ENCODE results near the gene GALNT13. TPM values are rescaled to one million over a fixed set of nuclear protein-coding genes. Genes with fewer than 3 reads are reported as not detected.

The GALNT13 gene
- total and polyA plus RNA-seq, 5 donors = 0.91 to 4.6 (median 3.6) TPM

- Histone ChIP-seq H3K4me3 (ENCODE audit: low read length) (no peak overlapping the region), H3K9me3 (ENCODE audit: control insufficient read depth, low read length) (no peaks in the 10 kb centered on the region), H3K27ac (ENCODE audit: low read length) (no peak overlapping the region), H3K4me1 (ENCODE audit: control insufficient read depth, insufficient read depth, low read length) (no peaks in the 10 kb centered on the region), H3K27me3 (ENCODE audit: control insufficient read depth, insufficient read depth) (no peaks in the 10 kb centered on the region)
- WGBS = 86% methylated on average over 4 of the region's 4 CpGs
- ATAC-seq (no peak), DNase-seq (no peak)
- intact Hi-C loops (cut with DNase I) = no loop called here
Measured at GRCh38 chr2:154484338-154485099, 612.8 kb downstream of the GALNT13 start.

GRCh38 chr2:154488801-154489200 lies 617.1 kb downstream of the GALNT13 start:
- no peaks in the 10 kb centered on the region for H3K9me3 ChIP-seq (ENCODE audit: control insufficient read depth, low read length)
- 82% methylated on average over 4 of the region's 4 CpGs for WGBS
- H3K27ac ChIP-seq (ENCODE audit: low read length) = no peak overlapping the region
- intact Hi-C loops (cut with DNase I) = no loop called here
- no peaks in the 10 kb centered on the region for H3K4me1 ChIP-seq (ENCODE audit: control insufficient read depth, insufficient read depth, low read length)
- DNase-seq (no peak), ATAC-seq (no peak)
- H3K27me3 ChIP-seq (ENCODE audit: control insufficient read depth, insufficient read depth) = no peaks in the 10 kb centered on the region
- no peak overlapping the region for H3K4me3 ChIP-seq (ENCODE audit: low read length)

GRCh38 chr2:154489266-154489858 lies 617.6 kb downstream of the GALNT13 start:
- DNase-seq = no peak
- intact Hi-C loops (cut with DNase I) = no loop called here
- no peak for ATAC-seq
- no peaks in the 10 kb centered on the region for H3K9me3 ChIP-seq (ENCODE audit: control insufficient read depth, low read length)
- H3K4me1 ChIP-seq (ENCODE audit: control insufficient read depth, insufficient read depth, low read length) = no peaks in the 10 kb centered on the region
- H3K27ac ChIP-seq (ENCODE audit: low read length) = no peak overlapping the region
- WGBS = 91% methylated on average over 3 of the region's 3 CpGs
- H3K27me3 ChIP-seq (ENCODE audit: control insufficient read depth, insufficient read depth) = no peaks in the 10 kb centered on the region
- H3K4me3 ChIP-seq (ENCODE audit: low read length) = no peak overlapping the region

DNA sequence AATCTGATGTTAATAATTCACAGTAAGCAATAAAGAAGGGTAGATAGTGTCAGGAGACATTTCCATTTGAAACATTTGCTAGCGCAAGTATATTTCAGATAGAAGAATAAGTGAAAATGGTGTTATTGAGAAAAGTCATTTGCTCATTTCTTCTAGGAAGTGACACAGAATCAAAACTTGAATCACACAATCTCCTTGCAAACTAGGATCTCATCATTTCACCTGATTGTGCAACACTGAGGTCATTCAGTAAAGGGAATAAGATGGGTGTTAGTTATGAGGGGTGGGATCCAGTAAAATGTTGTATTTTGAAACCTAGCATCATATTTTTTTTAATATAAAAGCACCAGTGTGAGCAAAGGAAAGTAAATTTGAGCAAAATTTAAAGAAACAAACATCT lies 618.8 kb downstream of the GALNT13 start:
- no peaks in the 10 kb centered on the region for H3K9me3 ChIP-seq (ENCODE audit: control insufficient read depth, low read length)
- ATAC-seq = no peak
- H3K27me3 ChIP-seq (ENCODE audit: control insufficient read depth, insufficient read depth) = no peaks in the 10 kb centered on the region
- H3K4me3 ChIP-seq (ENCODE audit: low read length) = no peak overlapping the region
- no peaks in the 10 kb centered on the region for H3K4me1 ChIP-seq (ENCODE audit: control insufficient read depth, insufficient read depth, low read length)
- WGBS = 95% methylated on average over 1 of the region's 1 CpG
- no peak for DNase-seq
- intact Hi-C loops (cut with DNase I) = no loop called here
- H3K27ac ChIP-seq (ENCODE audit: low read length) = no peak overlapping the region

GRCh38 chr2:154495455-154495868 lies 623.7 kb downstream of the GALNT13 start:
- Histone ChIP-seq H3K4me3 (ENCODE audit: low read length) (no peak overlapping the region), H3K9me3 (ENCODE audit: control insufficient read depth, low read length) (no peaks in the 10 kb centered on the region), H3K27me3 (ENCODE audit: control insufficient read depth, insufficient read depth) (no peaks in the 10 kb centered on the region), H3K27ac (ENCODE audit: low read length) (no peak overlapping the region), H3K4me1 (ENCODE audit: control insufficient read depth, insufficient read depth, low read length) (no peaks in the 10 kb centered on the region)
- ATAC-seq (no peak), DNase-seq (no peak)
- intact Hi-C loops (cut with DNase I) = no loop called here
- WGBS = 77% methylated on average over 4 of the region's 4 CpGs

- no peak for DNase-seq
- intact Hi-C loops (cut with DNase I) = no loop called here
- Histone ChIP-seq H3K27me3 (ENCODE audit: control insufficient read depth, insufficient read depth) (no peaks in the 10 kb centered on the region), H3K4me1 (ENCODE audit: control insufficient read depth, insufficient read depth, low read length) (no peaks in the 10 kb centered on the region), H3K4me3 (ENCODE audit: low read length) (no peak overlapping the region), H3K9me3 (ENCODE audit: control insufficient read depth, low read length) (no peaks in the 10 kb centered on the region), H3K27ac (ENCODE audit: low read length) (no peak overlapping the region)
- peak; percentile 56 to 68 for ATAC-seq
Measured at GRCh38 chr2:154497019-154497418, 625.3 kb downstream of the GALNT13 start.

Measured in right cardiac atrium (tissue), 5 donors.